ENCODE measurements around the gene VSX1.

VSX1 gene

DNA sequence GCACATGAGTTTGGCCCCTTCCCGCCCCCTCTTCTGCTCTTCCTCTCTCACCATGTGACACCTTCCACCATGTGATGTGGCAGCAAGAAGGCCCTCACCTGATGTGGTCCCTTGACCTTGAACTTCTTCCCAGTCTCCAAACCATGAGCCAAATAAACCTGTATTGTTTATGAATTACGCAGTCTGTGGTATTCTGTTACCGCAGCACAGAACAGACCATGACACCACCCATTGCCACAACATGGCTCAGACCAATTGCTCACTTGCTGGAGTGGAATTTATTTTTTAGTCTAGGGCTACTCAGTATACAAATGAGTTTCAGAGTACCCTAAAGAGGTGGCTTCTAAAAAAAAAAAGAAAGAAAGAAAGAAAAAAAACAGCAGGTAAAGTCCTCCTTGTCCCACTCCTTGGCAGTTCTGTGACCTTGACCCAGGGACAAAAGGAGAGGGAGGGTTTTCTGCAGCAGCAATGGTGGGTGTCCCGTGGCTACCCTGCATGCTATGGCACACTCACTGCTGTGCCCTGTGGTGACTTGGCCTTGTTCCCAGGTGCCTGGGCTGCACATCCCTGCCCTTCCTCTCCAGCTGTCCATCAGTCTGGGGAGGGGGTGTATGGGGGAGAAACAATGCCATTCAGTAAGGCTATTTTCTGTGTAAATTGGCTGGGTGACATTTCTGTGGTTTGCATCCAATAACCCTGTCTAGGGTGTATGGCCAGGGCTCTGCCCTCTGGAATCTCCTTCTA lies 5.4 kb upstream of the VSX1 start:
- no peak for DNase-seq (ENCODE audit: low read depth in 2 of 2)

DNA sequence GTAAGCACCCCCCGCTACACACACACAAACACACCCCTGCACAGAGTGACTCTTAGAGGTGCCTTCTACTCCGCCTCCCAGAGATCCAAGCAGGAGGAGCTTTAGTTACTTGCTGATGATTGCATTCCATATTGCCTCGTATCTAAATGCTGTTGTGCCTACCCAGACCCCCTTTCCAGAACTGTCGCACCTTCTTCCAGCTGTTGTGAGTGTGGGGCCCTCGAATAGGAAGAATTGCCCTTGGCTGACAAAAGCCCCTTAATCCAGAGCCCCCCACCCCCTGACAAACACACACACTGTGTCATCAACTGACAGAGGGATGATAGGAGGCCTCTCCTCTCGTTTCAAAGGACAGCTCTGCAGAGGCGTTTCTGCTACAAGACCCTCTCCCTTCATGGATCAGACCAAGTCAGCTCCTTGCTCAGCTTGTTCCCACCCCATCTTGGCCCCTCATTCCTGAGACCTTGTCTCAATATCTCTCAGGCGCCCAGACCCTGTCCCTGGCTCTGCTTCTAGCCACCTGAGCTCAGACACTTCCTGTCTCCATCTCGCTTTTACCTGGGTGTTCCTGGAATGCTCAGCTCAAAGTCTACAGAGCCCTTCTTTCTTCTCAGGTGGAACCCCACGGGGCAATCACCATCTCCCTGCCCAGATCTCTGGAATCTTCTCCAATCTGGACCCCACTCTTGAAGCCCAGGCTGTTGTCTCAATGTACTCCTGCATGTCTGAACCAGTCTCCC lies 4.0 kb upstream of the VSX1 start:
- no peak for DNase-seq (ENCODE audit: low read depth in 2 of 2)

DNA sequence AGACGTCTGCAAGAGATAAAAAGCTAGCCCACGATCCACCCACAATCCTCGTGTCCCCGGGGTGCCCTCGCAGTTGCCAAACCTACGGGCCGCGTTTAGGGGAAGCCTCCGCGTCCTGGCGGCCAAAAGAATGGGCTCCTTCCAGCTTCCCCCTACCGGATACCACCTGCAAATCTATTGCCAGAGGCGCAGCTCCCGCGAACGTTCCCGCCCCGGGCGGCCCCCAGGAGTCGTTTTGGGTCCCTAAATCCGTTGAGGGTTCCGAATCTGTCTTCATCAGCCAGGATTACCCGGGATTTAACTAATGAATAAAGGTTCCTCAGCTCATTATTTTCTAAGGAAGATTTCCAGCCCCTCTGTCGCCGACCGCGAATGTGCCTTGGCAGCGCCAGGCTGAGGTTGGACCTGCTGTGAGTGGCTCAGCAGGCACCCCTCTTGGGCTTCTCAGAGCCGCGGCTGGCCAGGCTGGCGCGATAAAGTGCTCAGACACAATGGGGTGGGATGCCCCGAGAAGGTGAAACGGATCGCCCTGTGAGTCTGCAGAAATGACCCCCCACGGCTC lies 2.8 kb upstream of the VSX1 start:
- DNase-seq (ENCODE audit: low read depth in 2 of 2): no peak

DNA sequence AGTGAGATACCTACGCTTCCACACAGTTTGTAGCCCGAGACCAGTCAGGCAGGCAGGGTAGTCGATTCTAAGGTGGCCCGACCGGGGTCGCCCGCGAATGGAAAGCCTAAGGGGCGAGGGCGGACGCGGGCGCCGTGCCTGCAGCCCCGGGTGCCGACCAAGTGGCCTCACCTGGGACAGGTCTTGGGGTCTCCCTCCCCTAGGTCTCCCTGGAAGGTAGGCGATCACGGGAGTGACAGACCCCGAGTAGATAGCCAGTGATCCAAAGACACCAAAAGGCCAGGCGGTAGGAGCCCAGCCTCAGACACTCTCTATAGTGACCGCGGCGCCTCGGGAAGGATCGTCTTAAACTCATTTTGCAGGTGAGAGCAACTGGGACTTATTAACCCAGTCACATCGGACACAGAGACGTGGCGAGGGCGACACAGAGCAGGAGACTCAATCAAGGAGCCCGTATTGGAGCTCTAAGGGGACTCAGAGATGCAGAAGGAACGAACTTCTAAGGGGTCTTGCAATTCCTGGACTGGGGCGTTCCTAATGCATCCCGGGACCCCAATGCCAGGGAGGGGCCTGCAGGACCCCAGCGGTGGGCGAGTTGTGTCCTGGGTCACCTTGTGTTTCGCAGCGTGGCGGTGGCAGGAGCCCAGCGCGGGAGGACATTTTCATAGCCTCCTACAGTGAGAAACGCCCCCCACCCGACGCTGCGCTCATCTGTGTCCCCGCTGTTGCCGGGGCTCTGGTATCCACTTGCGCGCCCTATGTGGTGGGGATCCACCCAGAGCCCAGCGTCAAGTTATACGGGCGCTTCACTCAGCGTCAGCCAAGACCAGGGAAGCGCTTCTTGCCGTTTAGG lies 2.1 kb upstream of the VSX1 start:
- DNase-seq (ENCODE audit: low read depth in 2 of 2): no peak

DNA sequence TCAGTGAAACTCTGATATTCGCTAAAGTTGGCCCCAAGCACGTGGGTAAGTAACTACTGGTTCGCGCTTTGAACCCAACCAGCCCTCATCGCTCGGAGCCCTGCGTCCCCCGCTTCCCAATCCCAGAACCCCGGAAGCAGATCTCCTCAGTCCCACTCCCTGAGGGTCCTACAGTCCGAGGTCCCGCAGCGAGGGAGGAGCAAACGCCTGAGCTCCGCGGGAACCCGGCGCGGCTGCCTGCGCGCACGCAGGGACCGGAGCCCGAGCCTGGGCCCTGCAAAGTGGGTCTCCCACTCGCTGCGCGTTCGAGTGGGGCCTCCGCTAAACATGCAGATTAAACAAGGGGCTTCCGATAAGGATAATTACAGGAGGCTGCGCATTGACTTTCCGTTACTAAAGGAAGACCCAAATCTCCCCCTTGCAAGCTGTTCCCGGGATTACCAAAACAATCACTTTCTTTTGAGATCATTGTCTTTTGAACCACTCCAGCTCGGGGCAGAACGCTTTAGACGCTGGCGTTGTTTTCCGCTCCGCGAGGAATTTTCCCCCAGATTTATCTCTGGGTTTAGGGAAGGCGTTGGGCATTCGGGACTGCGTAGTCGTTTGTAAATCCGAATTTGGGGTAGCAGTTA lies 1.3 kb upstream of the VSX1 start:
- DNase-seq (ENCODE audit: low read depth in 2 of 2): no peak

DNA sequence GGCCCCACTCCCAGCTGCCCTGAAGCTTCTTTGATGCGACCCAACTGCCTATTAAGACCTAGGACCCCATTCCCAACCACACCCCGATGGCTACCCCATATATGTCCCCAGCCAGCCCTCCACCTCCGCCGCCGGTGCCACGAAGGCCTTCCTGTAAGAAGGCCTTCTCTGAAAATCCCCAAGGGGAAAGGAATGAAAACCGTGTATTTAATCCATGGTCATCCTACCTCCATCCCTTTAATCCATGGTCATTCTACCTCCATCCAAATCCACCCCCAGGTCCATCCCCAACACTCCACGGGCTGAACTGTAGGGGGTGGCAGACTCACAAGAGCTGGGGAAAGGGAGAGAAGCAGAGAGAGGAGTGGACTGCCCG lies 545 bp upstream of the VSX1 start:
- no peak for DNase-seq (ENCODE audit: low read depth in 2 of 2)

DNA sequence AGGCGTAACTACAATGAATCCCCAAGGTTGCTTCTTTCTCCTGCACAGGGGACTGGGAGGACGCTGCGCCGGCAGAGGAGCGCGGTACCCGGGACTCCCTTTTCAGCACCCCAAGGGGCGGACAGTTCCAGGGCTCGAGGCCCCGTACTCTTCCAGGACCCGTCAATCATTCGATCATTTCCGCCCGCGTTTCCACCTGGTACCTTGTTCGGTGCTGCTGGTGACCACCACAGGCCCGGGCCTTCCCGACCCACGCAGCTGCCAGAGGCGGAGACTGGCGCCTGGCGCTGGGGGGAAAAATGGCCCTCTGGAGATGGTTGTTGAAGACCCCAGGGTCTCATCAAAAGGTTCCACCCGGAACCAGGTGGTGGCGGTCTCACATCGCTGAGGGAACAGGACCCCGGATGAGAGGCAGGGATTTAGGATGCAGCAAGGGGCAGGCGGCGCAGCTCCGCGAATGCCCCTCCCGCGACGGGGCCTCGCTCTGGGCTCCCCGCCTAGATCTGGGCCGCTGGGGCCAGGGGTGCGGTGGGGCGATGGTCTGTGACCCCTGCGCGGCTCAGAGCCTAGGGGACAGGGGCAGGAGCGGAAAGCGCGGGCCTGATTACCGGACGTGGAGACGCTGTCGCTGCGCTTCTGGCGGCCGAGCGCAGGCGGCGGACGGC lies 744 bp downstream of the VSX1 start:
- DNase-seq (ENCODE audit: low read depth in 2 of 2): no peak

DNA sequence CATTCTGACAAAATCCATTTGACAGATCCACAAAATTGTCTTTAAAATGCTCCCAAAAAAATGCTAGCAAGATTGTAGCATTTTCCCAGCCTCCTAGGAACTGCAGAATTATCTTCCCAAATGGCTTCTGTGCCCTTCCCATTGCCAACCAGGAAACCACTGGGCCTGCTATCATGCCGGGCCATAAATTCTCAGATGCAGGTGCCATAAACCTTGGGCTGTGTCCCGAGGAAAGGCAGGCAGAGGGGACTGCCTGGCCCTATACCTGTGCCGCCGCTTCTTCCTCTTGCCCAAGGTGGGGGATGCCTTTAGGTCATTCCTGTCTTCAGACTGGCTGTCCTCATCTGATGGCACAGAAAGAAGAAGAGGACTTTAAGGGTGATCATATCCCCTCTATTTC lies 2.8 kb downstream of the VSX1 start:
- no peak for DNase-seq (ENCODE audit: low read depth in 2 of 2)

DNA sequence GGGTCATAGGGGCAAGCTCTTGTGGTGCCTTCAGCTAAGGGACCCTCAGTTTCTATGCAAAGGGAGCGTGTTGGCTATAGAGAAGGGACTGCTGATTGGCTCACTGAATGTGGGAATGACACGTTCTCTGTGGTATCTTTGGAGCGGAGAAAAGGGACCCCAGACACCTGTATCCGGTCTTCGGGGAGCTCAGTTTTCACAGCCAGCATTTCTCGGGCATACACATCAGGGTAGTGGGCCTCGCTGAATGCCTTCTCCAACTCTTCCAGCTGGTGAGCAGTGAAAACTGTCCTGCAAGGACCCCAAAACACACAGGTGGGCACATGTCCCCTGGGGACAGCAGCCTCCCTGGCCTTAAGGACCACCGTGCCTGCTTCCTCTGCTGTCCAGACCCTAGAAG lies 3.3 kb downstream of the VSX1 start:
- no peak for DNase-seq (ENCODE audit: low read depth in 2 of 2)

DNA sequence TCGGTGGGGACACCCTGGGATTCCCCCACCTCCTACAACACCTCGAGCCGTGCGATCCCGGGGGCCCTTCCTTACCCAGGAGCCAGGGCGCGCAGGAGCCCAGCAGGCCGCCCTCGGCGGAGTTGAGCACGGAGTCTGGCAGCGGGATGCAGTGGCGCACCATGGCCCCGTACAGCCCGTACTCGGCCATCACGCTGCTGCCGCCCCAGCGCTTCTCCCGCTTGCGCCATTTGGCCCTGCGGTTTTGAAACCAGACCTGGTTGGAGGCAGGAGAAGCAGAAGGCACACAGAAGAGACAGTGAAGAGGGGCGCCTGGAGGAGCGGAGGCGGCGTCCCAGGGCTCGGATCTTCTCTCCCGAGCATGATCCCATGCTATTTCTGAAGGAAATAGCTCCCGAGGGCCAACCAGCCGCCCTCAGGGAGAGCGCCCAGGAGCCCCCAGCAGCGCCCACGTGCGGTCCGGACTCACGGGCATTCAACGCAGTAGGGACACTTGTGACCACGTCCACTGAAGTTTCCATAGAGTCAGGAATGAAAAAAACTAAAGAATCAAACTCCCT lies 4.3 kb downstream of the VSX1 start:
- DNase-seq (ENCODE audit: low read depth in 2 of 2): no peak

DNA sequence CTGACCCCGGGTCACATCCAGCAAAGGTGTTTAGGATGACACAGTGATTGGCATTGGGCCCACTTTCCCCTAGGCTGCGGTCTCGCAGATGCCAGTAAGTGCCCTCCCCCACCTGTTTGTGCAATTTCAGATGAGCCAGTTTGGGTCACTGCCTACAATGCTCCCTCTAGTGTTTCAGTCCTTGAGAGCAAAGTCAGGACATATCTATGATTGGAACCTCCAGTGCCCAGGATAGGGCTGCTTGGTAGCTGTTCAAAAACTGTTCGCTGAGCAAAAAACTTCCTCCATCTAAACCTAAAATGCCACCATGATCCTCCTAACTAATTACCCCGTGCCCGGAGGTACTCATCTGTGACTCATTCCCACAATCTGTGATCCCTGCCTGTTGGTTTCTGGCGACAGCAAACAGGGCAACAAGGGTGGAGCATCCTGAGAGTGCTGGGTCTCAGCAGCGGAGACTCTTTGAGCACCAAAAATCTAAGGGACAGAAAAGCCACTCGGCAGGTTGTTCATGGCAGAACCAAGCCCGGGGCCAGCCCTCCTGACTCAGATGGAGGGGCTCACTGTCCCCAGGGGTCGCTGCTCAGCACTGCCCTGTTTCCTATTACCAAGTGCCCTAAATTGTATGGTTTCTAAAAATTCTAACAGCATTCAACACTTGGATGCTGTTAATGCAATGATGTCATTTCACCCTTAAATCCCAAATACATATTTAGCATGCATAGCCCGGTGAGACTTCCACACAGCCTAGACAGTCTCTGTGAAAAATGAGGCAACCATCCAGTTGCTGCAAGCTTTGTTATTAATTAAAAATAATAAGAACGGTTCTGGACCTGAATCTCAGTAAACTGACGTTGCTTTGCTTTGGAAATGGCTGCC lies 5.0 kb downstream of the VSX1 start:
- no peak for DNase-seq (ENCODE audit: low read depth in 2 of 2)

DNA sequence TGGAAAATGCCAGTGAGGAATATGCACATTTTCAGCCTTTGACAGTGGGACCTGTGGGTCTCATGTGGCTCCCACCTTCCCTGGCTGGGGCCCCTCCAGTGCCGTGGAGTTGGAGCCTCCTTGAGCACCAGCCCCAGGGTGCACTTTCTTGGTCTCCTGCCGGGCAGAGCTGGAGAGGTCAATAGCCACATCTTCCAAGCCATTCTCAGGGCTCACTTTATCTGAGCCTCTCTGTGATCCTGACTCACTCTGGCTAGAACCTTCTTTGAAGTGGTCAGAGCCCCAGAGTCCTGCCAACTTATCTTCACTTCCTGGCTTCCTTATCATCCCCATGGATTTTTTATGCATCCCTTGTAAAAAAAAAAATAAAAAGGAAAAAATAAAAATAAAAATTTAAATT lies 5.7 kb downstream of the VSX1 start:
- no peak for DNase-seq (ENCODE audit: low read depth in 2 of 2)

DNA sequence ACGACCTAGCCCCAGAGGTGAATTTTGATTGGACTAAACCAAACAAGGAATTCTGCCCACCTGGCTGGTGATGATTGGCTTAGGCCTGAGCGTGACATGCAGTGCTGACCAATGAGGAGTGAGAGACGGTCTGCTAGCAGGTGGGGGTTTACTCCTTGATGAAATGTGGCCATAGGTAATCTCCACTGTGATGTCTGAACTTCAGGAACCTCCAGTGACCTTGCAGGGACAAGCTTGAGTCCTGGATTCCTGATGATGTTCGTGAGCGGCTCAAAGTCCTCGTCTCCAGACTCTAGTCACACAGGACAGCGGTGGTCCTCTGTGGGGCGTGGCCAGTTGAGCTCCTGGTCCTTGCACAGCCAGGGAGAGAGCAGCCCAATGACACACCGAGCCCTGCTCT lies 8.4 kb downstream of the VSX1 start:
- no peak for DNase-seq (ENCODE audit: low read depth in 2 of 2)

DNA sequence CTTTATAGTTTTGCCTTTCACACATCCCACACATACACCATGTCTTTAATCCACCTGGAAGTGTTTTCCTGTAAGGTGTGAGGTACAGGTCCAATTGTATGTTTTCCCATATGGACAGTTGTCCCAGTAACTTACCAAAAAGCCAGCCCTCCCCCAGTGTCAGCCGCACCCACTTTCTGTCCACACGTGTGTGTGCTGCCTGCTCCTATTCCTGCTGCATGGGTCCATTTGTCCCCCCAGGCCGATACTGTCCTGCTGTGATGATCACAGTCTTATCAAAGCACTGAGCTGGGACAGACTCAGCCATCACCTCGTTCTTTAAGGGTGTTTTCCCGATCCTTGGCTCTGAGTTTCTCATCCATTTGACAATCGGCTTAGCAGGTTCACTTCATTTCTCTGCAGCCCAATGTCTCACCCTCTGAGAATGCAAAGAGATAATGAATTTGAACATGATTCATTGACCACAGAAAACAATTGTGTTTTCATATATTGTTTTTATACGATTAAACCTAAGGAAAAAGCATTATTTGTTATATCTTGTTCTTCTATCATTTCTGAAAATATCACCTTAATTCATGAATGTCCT lies 9.6 kb downstream of the VSX1 start:
- no peak for DNase-seq (ENCODE audit: low read depth in 2 of 2)

DNA sequence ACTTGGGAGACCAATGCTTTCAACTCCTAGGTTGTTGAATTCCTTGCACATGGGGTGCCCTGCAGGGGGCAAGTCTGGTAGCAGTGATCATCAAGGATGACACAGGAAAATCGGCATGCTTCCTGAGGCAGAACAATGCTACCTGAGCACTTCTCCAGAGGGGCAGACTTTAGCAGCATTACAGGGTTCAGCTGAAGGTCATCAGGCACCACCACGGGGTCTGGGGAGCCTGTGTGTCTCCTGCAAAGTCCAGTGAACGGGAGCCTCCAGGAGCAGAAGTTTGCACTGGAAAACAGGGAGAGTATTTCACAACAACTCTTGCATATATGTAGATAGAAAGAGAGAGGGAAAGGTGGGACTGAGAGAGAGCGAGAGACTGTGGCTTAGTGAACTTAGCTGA lies 10.2 kb downstream of the VSX1 start:
- DNase-seq (ENCODE audit: low read depth in 2 of 2): no peak

DNA sequence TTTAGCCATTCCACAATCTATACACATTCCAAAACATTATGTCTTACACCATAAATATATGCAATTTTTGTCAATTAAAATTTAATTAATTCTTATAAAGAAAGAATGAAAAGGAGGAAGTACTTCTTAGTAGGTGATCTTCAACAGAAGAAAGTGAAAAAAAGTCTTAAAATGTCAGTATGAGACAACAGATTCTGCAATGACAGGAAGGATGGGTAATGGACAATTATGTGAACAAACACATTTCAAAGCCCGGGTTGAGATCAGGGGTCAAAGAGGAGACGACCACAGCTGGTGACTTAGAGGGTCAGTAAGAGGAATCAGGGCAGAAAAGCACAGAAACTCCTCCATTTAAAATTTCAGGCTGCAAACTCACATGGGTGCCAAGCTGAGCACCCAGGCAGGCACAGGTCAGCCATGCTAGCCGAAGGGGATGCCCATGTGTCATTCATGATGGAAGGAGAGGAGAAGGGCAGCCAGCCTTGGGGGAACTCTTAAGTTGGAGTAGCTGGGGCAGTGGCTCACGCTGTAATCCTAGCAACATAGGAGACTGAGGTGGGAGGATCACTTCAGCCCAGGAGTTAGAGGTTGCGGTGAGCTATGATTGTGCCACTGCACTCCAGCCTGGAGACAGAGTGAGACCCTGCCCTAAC lies 11.0 kb downstream of the VSX1 start:
- no peak for DNase-seq (ENCODE audit: low read depth in 2 of 2)

DNA sequence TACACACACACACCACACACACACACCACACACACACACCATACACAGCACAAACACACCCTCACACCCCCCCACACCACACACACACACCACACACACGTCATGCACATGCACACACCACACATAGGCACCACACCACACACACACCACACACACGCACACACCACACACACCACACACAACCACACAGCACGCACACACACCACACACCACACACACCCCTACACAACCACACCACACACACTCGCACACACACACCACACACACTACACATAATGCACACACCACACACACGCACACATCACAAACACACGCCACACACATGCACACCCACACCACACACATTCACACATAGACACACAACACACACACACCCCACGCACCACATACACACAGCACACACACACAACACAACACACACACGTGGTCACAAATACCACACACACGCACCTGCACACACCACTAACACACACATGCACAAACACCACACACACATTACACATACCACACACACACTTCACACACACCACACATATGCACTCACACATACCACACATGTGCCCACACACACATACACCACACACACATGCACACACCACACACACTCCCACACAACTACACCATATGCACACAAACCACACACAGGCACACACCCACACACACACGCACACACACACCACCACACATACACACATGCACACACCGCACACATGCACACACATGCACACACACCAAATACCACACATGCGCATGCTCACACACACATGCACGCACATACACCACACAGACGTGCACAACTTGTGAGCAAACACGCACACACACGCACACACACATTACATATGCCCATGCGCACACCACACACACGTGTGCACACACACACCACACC lies 14.6 kb downstream of the VSX1 start:
- no peak for DNase-seq (ENCODE audit: low read depth in 2 of 2)

DNA sequence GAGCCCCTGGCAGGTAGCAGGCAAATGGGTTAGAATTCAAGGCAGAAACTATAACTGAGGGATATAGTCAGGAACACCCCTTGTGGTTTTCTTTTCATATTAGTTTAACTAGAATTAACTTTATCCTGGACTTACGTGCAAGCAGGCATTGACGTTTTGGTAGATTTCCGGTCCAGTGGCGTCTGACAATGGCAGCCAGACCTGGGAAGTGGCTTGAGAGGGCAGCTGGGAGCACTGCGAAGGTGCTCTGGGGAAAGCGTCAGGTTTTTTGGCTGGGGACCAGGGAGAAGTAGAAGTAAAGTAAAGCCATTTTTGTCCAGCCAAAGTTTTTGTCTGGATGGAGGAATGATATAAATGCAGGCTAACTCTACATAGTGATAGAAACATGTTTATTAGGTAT lies 15.6 kb downstream of the VSX1 start:
- DNase-seq (ENCODE audit: low read depth in 2 of 2): no peak
